Coronary artery (tissue), 2 donors: ENCODE measurements around the gene GPR150.

Experiments used
- DNase-seq: peaks from one replicate; pipeline ENCODE4 v3.0.0-alpha.2; 2017; ENCODE audit warnings: low spot score
- H3K27ac ChIP-seq, 2 donors: fragments of 200-600 bp; sonication (generic); one replicate each; pipeline ENCODE4 v1.5.1; 2016 to 2019
- H3K4me3 ChIP-seq: fragments of 200-600 bp; sonication (generic); 2 replicates; pipeline ENCODE4 v1.5.1; 2016; ENCODE audit warnings: mild to moderate bottlenecking, moderate library complexity
- CTCF ChIP-seq: fragments of 200-600 bp; sonication (generic); IDR thresholded peaks from one replicate; pipeline ENCODE4 v1.5.1; 2019; ENCODE audit warnings: antibody characterized with exemption

Gene GPR150

GRCh38 chr5:95649842-95650620, 30.1 kb downstream of the GPR150 start:
- Histone ChIP-seq H3K27ac (no peak overlapping the region), H3K4me3 (no peak overlapping the region)
- no peak for DNase-seq
- TF ChIP-seq CTCF = no peak

DNA sequence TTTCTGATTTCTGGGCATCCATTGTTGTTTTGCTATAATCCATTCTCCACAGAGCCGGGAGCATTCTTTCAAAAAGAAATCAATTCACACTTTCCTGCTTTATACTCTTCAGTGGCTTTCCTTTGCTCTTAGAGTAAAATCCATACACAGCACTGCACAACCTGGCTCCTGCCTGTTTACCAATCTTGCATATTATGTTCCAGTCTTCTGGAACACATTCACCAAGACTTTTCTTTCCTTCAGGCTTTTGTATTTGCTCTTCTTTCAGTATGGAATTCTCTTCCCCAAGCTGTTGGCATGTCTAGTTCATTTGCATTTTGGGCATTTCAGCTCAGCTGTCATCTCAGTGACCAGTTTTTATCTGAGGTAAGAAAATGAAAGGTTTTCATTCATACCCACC, 33.0 kb downstream of the GPR150 start:
- TF ChIP-seq CTCF = no peak
- H3K4me3 ChIP-seq = no peak overlapping the region
- no peak overlapping the region for H3K27ac ChIP-seq
- DNase-seq = no peak

DNA sequence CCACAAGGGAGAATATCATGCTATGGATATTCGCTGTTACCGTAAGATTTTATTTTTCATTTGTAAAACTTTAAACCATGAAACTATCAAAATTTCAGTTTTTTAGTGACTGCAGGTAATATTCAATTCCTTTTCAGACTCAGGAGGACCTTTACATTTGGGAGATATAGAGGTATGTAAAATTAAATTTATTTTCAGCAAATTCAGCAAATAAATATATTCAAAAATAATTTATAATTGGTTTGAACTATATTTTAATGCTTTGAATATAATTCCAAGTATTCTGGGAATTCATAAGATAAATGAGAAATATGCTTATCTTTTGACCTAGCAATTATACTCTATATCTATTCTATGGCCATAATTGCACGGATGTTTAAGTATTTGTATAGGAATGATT, 34.3 kb downstream of the GPR150 start:
- no peak overlapping the region for H3K27ac ChIP-seq
- no peak for DNase-seq
- TF ChIP-seq CTCF = no peak
- no peak overlapping the region for H3K4me3 ChIP-seq

DNA sequence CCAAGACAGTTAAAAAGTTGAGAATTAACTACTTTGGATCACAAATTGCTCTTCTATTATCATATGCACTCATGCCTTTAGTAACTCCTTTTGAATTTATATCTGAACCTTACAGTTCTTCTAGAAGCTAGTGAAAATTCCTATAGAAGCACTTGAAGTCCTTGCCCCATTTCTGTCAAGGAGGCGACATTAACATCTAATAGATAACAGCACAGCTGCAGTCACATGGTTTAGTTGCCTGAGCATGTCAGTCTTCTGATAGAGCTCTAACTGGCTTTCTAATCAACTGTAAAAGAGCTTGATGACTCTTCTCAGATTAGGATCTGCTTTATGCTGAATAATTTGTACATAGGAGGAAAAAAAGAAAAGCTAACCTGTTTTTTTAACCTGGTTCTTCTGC, 35.7 kb downstream of the GPR150 start:
- no peak overlapping the region for H3K4me3 ChIP-seq
- no peak overlapping the region for H3K27ac ChIP-seq
- TF ChIP-seq CTCF = no peak
- DNase-seq = no peak

DNA sequence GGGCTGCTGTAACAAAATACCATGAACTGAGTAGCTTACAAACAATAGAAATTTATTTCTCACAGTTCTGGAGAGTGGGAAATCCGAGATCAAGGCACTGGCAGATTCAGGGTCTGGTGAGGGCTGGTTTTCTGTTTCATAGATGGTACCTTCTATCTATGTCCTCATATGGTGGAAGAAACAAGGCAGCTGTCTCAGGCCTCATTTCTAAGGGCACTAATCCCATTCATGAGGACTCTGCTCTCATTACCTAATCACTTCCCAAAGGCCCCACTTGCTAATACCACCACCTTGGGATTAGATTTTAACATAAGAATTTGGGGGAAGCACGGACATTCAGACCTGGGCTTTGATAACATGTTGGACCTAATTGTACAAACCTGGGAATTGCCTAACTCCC, 40.2 kb downstream of the GPR150 start:
- no peak for DNase-seq
- no peak overlapping the region for H3K4me3 ChIP-seq
- H3K27ac ChIP-seq = no peak overlapping the region
- TF ChIP-seq CTCF = no peak

- TF ChIP-seq CTCF = no peak
- no peak overlapping the region for H3K27ac ChIP-seq
- no peak for DNase-seq
- no peak overlapping the region for H3K4me3 ChIP-seq
Measured at GRCh38 chr5:95662946-95663345, 43.1 kb downstream of the GPR150 start.

DNA sequence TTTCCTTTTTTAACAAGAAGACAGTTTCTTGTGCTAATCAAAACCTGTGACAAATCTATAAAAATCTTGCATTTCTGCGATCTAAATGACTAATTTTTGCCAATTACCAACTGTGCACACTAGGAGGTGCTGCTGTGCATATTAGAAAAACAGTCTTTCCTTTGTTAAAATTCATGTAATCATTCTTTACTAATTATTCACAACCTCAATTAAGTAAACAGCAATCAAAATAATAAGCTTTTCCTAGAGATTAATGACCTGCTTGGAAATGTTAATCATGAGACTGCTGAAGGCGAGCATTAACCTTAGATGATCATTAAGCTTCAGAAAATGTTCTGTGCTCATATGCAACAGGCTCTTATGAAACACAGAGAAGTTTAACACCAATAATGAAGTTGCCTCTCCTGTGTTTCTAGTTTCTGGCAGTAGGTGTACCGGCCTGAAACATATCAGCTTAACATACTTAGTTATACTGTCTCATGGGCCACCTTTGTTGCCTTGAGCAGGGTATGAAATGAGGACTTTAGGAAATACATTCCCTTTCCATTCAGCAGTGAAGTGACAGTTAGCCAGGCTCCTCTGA, 44.4 kb downstream of the GPR150 start:
- no peak overlapping the region for H3K4me3 ChIP-seq
- H3K27ac ChIP-seq = no peak overlapping the region
- TF ChIP-seq CTCF = peak; percentile 46
- no peak for DNase-seq
